Measurements from ENCODE around the gene CSN1S1. TPM values are rescaled to one million over a fixed set of nuclear protein-coding genes. Genes with fewer than 3 reads are reported as not detected.
"Not testable (repeated sequence)": the region's sequence is repeated elsewhere in the genome, so short reads cannot be mapped to it uniquely, and the experiment has no call there.

CSN1S1 gene
- total RNA-seq, 4 donors from 2014 or later, result not detected

DNA sequence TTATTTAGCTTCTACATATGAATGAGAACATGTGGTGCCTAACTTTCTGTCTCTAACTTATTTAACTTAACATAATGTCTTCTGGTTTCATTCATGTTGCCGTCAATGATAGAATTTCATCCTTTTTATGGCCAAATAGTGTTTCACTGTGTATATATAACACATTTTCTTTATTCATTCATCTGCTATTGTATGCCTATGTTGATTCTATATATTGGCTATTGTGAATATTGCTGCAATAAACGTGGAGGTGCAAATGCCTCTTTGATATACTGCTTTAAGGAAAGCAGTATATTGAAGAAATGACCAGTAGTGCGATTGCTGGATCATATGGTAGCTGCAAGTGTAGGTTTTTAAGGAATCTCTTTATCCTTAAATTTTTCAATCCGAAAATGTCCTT, 10.0 kb upstream of the CSN1S1 start:
- no peak for DNase-seq
- intact Hi-C loops (cut with DNase I; ENCODE audit: low total_unique reads), result no loop called here
- no peak for TF ChIP-seq POLR2A (IDR thresholded peaks at IDR 0.05)
- TF ChIP-seq, protein P1, sequence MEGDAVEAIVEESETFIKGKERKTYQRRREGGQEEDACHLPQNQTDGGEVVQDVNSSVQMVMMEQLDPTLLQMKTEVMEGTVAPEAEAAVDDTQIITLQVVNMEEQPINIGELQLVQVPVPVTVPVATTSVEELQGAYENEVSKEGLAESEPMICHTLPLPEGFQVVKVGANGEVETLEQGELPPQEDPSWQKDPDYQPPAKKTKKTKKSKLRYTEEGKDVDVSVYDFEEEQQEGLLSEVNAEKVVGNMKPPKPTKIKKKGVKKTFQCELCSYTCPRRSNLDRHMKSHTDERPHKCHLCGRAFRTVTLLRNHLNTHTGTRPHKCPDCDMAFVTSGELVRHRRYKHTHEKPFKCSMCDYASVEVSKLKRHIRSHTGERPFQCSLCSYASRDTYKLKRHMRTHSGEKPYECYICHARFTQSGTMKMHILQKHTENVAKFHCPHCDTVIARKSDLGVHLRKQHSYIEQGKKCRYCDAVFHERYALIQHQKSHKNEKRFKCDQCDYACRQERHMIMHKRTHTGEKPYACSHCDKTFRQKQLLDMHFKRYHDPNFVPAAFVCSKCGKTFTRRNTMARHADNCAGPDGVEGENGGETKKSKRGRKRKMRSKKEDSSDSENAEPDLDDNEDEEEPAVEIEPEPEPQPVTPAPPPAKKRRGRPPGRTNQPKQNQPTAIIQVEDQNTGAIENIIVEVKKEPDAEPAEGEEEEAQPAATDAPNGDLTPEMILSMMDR (IDR thresholded peaks at IDR 0.05), result no peak
- Histone ChIP-seq H3K4me1 (no peaks in the 10 kb centered on the region), H3K36me3 (no peaks in the 10 kb centered on the region), H3K27me3 (no peaks in the 10 kb centered on the region), H3K4me3 (no peak overlapping the region), H3K27ac (no peak overlapping the region), H3K9me3 (no peaks in the 10 kb centered on the region)

- H3K4me1 ChIP-seq; H3K27ac ChIP-seq; H3K36me3 ChIP-seq; H3K27me3 ChIP-seq; intact Hi-C loops (cut with DNase I; ENCODE audit: low total_unique reads); H3K9me3 ChIP-seq; H3K4me3 ChIP-seq: not testable (repeated sequence)
- DNase-seq, result peak in 1 of 2 donors; percentile 10
These were observed 7.0 kb upstream of the CSN1S1 start for GRCh38 chr4:69923782-69924410.

- Histone ChIP-seq H3K4me1 (no peaks in the 10 kb centered on the region), H3K36me3 (no peaks in the 10 kb centered on the region), H3K27me3 (no peaks in the 10 kb centered on the region), H3K9me3 (no peaks in the 10 kb centered on the region), H3K27ac (no peak overlapping the region), H3K4me3 (no peak overlapping the region)
- intact Hi-C loops (cut with DNase I; ENCODE audit: low total_unique reads), result no loop called here
- no peak for TF ChIP-seq POLR2A (IDR thresholded peaks at IDR 0.05)
- TF ChIP-seq, protein P1 (IDR thresholded peaks at IDR 0.05), result no peak
- no peak for DNase-seq
These were observed 3.3 kb downstream of the CSN1S1 start for GRCh38 chr4:69934150-69934549.

DNA sequence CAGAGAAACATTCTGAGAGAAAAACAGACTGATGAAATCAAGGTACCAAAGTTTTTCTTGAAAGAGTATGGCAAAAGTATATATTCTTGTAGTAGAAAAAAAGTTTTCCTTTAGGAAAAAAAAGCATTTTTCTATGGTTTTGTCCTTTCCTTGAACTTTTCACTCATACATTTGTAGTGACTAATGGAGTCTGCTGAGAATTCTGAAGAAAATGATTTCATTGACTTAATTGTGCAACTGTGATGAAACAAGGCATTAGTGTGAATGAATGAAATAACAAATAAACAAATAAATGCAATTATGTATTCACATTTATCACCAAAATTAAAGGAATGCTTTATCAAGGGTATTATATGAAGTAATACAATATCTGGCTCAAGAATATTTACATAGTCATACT, 5.7 kb downstream of the CSN1S1 start:
- H3K4me3 ChIP-seq, result no peak overlapping the region
- H3K4me1 ChIP-seq, result no peaks in the 10 kb centered on the region
- intact Hi-C loops (cut with DNase I; ENCODE audit: low total_unique reads), result no loop called here
- H3K36me3 ChIP-seq, result no peaks in the 10 kb centered on the region
- H3K27ac ChIP-seq, result no peak overlapping the region
- no peak for TF ChIP-seq POLR2A (IDR thresholded peaks at IDR 0.05)
- TF ChIP-seq, protein P1 (IDR thresholded peaks at IDR 0.05), result no peak
- no peaks in the 10 kb centered on the region for H3K9me3 ChIP-seq
- DNase-seq, result no peak
- no peaks in the 10 kb centered on the region for H3K27me3 ChIP-seq

DNA sequence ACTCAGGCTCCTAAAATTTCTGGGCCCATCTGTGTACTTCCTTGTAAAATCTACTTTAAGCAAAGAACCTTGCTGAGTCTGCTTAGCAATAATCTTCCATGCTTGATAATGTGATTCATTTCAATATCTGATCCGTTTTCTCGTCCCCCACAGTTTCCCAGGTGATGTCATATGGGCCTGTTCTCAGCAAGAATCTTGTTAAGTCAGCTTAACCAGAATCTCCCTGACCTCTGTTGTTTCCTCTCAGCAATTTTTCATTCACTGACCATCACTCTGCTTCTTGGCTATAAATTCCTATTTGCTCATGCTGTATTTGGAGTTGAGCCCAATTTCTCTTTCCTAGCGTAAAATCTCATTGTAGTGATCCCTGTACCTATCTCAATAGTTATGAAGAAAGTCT, 20.7 kb downstream of the CSN1S1 start:
- Histone ChIP-seq H3K4me1 (no peaks in the 10 kb centered on the region), H3K36me3 (no peaks in the 10 kb centered on the region), H3K9me3 (no peaks in the 10 kb centered on the region), H3K4me3 (no peak overlapping the region), H3K27me3 (no peaks in the 10 kb centered on the region), H3K27ac (no peak overlapping the region)
- intact Hi-C loops (cut with DNase I; ENCODE audit: low total_unique reads), result no loop called here
- DNase-seq, result no peak
- no peak for TF ChIP-seq POLR2A (IDR thresholded peaks at IDR 0.05)
- TF ChIP-seq, protein P1 (IDR thresholded peaks at IDR 0.05), result no peak

GRCh38 chr4:69957209-69957608, 26.3 kb downstream of the CSN1S1 start:
- H3K4me3 ChIP-seq, result no peak overlapping the region
- no peak overlapping the region for H3K27ac ChIP-seq
- H3K9me3 ChIP-seq, result no peaks in the 10 kb centered on the region
- H3K36me3 ChIP-seq, result no peaks in the 10 kb centered on the region
- no peaks in the 10 kb centered on the region for H3K27me3 ChIP-seq
- intact Hi-C loops (cut with DNase I; ENCODE audit: low total_unique reads), result no loop called here
- no peak for TF ChIP-seq POLR2A (IDR thresholded peaks at IDR 0.05)
- DNase-seq, result no peak
- H3K4me1 ChIP-seq, result no peaks in the 10 kb centered on the region
